HG02798 (cell line): Measurements from ENCODE around the gene AHI1.

Experiments used
- ATAC-seq: cut with Tn5 transposase; IDR thresholded peaks from one replicate; pipeline ENCODE4 v1.9.1; 2021; ENCODE audit warnings: mild to moderate bottlenecking; ENCODE audit not compliant: unreplicated experiment, poor library complexity

The AHI1 gene

GRCh38 chr6:135274561-135275293, 222.8 kb downstream of the AHI1 start:
- peak; percentile 76 for ATAC-seq

- no peak for ATAC-seq
Measured at GRCh38 chr6:135271626-135272025, 225.9 kb downstream of the AHI1 start.

GRCh38 chr6:135270676-135271536, 226.6 kb downstream of the AHI1 start:
- no peak for ATAC-seq

- ATAC-seq, result no peak
Measured at GRCh38 chr6:135269481-135269891, 228.1 kb downstream of the AHI1 start.

- no peak for ATAC-seq
Measured at GRCh38 chr6:135268740-135269139, 228.8 kb downstream of the AHI1 start.

- no peak for ATAC-seq
Measured at GRCh38 chr6:135268263-135268662, 229.3 kb downstream of the AHI1 start.

- no peak for ATAC-seq
Measured at GRCh38 chr6:135267085-135267484, 230.5 kb downstream of the AHI1 start.

- no peak for ATAC-seq
Measured at GRCh38 chr6:135266675-135267074, 230.9 kb downstream of the AHI1 start.

- ATAC-seq, result no peak
Measured at GRCh38 chr6:135265278-135265677, 232.3 kb downstream of the AHI1 start.

GRCh38 chr6:135261872-135262725, 235.4 kb downstream of the AHI1 start:
- no peak for ATAC-seq

- ATAC-seq, result no peak
Measured at GRCh38 chr6:135260612-135261011, 236.9 kb downstream of the AHI1 start.

- no peak for ATAC-seq
Measured at GRCh38 chr6:135258970-135259369, 238.6 kb downstream of the AHI1 start.

- ATAC-seq, result no peak
Measured at GRCh38 chr6:135257631-135258405, 239.7 kb downstream of the AHI1 start.

- no peak for ATAC-seq
Measured at GRCh38 chr6:135256866-135257265, 240.7 kb downstream of the AHI1 start.

- ATAC-seq, result no peak
Measured at GRCh38 chr6:135254471-135254870, 243.1 kb downstream of the AHI1 start.

- ATAC-seq, result no peak
Measured at GRCh38 chr6:135251498-135252441, 245.8 kb downstream of the AHI1 start.

GRCh38 chr6:135250751-135251497, 246.6 kb downstream of the AHI1 start:
- ATAC-seq, result no peak

- no peak for ATAC-seq
Measured at GRCh38 chr6:135250234-135250633, 247.3 kb downstream of the AHI1 start.
